PC-3 (cell line): ENCODE measurements around the gene CCDC116. TPM values are rescaled to one million over a fixed set of nuclear protein-coding genes. Genes with fewer than 3 reads are reported as not detected.

Experiments used
- ATAC-seq: fragments of 200-7000 bp; cut with Tn5 transposase; 2 replicates; pipeline ENCODE4 v1.9.1; 2020; ENCODE audit warnings: mild to moderate bottlenecking, moderate library complexity
- BruUV-seq: library from RNA; stranded (reverse); fragments of 400-500 nt; replicated peaks from 2 replicates; lab custom pipeline; 2021; lab: Mats Ljungman, UMichigan
- CTCF ChIA-PET: fragments of 300-600 bp; sonication (Branson Sonifier 250); formaldehyde crosslinking; loops from one replicate; lab custom pipeline; 2022; ENCODE audit warnings: antibody characterized with exemption; lab: Charles Lee
- POLR2A ChIA-PET: fragments of 300-600 bp; sonication (Branson Sonifier 250); formaldehyde crosslinking; loops from one replicate; lab custom pipeline; 2022; ENCODE audit warnings: antibody characterized with exemption; ENCODE audit not compliant: unreplicated experiment; lab: Charles Lee
- DNase-seq: peaks from one replicate; pipeline ENCODE4 v3.0.0-alpha.2; 2015
- H2AFZ ChIP-seq: fragments of 300-600 bp; sonication (generic); 2 replicates; pipeline ENCODE4 v1.6.0; 2016; ENCODE audit warnings: antibody characterized with exemption, low read length
- H3F3A ChIP-seq: fragments of 300-600 bp; sonication (generic); one replicate; pipeline ENCODE4 v1.6.0; 2017; ENCODE audit warnings: antibody characterized with exemption, low read length, control low read depth, mild to moderate bottlenecking; ENCODE audit not compliant: unreplicated experiment
- H3K27ac ChIP-seq: fragments of 300-600 bp; sonication (generic); 2 replicates; pipeline ENCODE4 v1.5.1; 2016; ENCODE audit warnings: mild to moderate bottlenecking, low read length
- H3K27me3 ChIP-seq: fragments of 300-600 bp; sonication (generic); 2 replicates; pipeline ENCODE4 v1.6.1; 2016; ENCODE audit warnings: low read length, mixed read lengths
- H3K36me3 ChIP-seq: fragments of 300-600 bp; sonication (generic); 2 replicates; pipeline ENCODE4 v1.6.1; 2016; ENCODE audit warnings: low read depth, mixed run types, low read length, mixed read lengths
- H3K4me1 ChIP-seq: fragments of 300-600 bp; sonication (generic); 2 replicates; pipeline ENCODE4 v1.5.1; 2016; ENCODE audit warnings: low read length; ENCODE audit not compliant: insufficient read depth
- H3K4me2 ChIP-seq: fragments of 300-600 bp; sonication (generic); 2 replicates; pipeline ENCODE4 v1.6.0; 2016; ENCODE audit warnings: low read length
- H3K4me3 ChIP-seq: fragments of 300-600 bp; sonication (generic); 2 replicates; pipeline ENCODE4 v1.5.1; 2016; ENCODE audit warnings: mild to moderate bottlenecking, low read length, mixed read lengths
- H3K79me2 ChIP-seq: fragments of 300-600 bp; sonication (generic); 2 replicates; pipeline ENCODE4 v1.6.1; 2017; ENCODE audit warnings: low read length, mixed read lengths
- H3K9ac ChIP-seq: fragments of 300-600 bp; sonication (generic); 2 replicates; pipeline ENCODE4 v1.6.0; 2016; ENCODE audit warnings: mild to moderate bottlenecking, low read length
- H3K9me2 ChIP-seq: fragments of 300-600 bp; sonication (generic); replicated peaks from 2 replicates; pipeline ENCODE4 v1.6.1; 2016; ENCODE audit warnings: mixed run types, low read length, mixed read lengths
- H3K9me3 ChIP-seq: fragments of 300-600 bp; sonication (generic); 2 replicates; pipeline ENCODE4 v1.6.1; 2016; ENCODE audit warnings: low read length, mixed read lengths
- H4K20me1 ChIP-seq: fragments of 300-600 bp; sonication (generic); 2 replicates; pipeline ENCODE4 v1.6.1; 2016; ENCODE audit warnings: low read length, mixed read lengths
- CTCF ChIP-seq: fragments of 300-600 bp; sonication (generic); conservative IDR thresholded peaks from 2 replicates; pipeline ENCODE4 v1.5.1; 2017; ENCODE audit warnings: antibody characterized with exemption, low read depth, mild to moderate bottlenecking, low read length
- EZH2 ChIP-seq: fragments of 300-600 bp; sonication (generic); IDR thresholded peaks from one replicate; pipeline ENCODE4 v1.6.1; 2017; ENCODE audit warnings: antibody characterized with exemption, mild to moderate bottlenecking, low read length; ENCODE audit not compliant: unreplicated experiment
- EZH2phosphoT487 ChIP-seq: fragments of 300-600 bp; sonication (generic); IDR thresholded peaks from 2 replicates; pipeline ENCODE4 v1.6.1; 2018; ENCODE audit warnings: mild to moderate bottlenecking, antibody characterized with exemption, low read length, borderline replicate concordance
- intact Hi-C: fragments of 100-400 bp; cut with micrococcal nuclease; formaldehyde crosslinking; loops from 2 replicates; pipeline ENCODE4 v1.9.0; 2023
- total RNA-seq: library from RNA; depleted of rRNA; stranded (reverse); fragments of >200 nt; gene quantifications from 2 replicates; pipeline ENCODE4 v1.2.3, GENCODE V29; 2014

The CCDC116 gene
- total RNA-seq, 1 experiment from 2014 or later, result not detected

DNA sequence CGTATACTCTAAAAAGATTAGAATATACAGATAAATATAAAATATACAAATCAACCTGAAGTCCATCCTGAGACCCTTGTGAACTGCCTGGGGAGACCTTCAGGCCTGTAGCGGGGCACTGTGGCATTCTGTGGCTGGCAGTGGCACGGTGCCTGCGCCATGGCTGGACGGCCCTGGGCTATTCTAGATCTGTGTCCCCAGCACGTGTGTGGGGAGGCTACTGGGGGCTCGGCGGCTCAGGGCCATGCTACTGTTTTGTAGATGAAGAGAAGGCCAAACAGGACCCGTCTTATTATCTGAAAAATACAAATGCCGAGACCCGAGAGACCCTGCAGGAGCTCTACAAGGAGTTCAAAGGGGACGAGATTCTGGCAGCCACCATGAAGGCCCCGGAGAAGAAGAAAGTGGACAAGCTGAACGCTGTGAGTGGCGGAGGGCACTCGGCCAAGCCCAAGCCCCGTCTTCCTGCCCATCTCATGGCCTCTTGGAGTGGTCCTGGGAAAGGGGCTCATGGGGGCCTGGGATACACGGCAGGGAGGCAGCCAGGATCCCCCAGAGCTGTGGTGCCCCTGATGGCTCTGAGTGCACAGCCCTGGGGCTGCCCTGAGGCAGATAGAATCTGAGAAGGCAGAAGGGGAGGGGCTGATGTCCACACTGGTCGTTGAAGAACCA, 52.1 kb downstream of the CCDC116 start:
- Histone ChIP-seq H3K9ac (no peak overlapping the region), H3K4me3 (no peak overlapping the region), H3K4me1 (no peaks in the 10 kb centered on the region), H3F3A (no peaks in the 10 kb centered on the region), H3K9me2 (no peaks in the 10 kb centered on the region), H2AFZ (no peak overlapping the region), H3K27ac (no peak overlapping the region), H3K9me3 (no peaks in the 10 kb centered on the region), H3K4me2 (no peak overlapping the region), H3K36me3 (no peaks in the 10 kb centered on the region), H3K27me3 (no peaks in the 10 kb centered on the region), H3K79me2 (no peaks in the 10 kb centered on the region), H4K20me1 (no peaks in the 10 kb centered on the region)
- intact Hi-C loops, result no loop called here
- ChIA-PET POLR2A (no interaction called here), CTCF (no interaction called here)
- no TSS peak for BruUV-seq
- no peak for TF ChIP-seq EZH2
- no peak for TF ChIP-seq CTCF
- TF ChIP-seq EZH2phosphoT487, result no peak
- DNase-seq (no peak), ATAC-seq (no peak)

DNA sequence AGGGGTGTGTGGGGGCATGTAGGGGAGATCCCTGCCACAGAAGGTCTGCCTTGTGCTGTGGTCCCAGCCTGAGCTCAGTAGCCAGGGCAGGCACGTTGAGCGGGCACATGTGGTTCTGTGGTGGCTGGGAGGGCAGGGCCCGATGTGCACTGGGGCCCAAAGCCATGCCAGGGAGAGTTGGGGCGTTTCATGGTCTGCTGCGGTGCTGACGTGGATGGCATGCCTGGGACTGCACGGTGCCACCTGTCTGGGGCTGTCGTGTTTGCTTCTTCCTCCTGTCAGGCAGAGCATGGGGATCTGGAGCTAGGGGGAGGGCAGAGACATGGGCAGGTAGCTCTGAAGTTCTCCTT, 52.6 kb downstream of the CCDC116 start:
- POLR2A ChIA-PET, result no interaction called here
- H3K9me3 ChIP-seq, result no peaks in the 10 kb centered on the region
- intact Hi-C loops, result no loop called here
- H3K36me3 ChIP-seq, result no peaks in the 10 kb centered on the region
- CTCF ChIA-PET, result no interaction called here
- no peaks in the 10 kb centered on the region for H4K20me1 ChIP-seq
- no peak overlapping the region for H3K4me2 ChIP-seq
- no peak for TF ChIP-seq CTCF
- no peak for TF ChIP-seq EZH2
- H3F3A ChIP-seq, result no peaks in the 10 kb centered on the region
- H3K4me1 ChIP-seq, result no peaks in the 10 kb centered on the region
- H3K27me3 ChIP-seq, result no peaks in the 10 kb centered on the region
- no peak overlapping the region for H3K27ac ChIP-seq
- H2AFZ ChIP-seq, result no peak overlapping the region
- no TSS peak for BruUV-seq
- no peaks in the 10 kb centered on the region for H3K79me2 ChIP-seq
- no peak overlapping the region for H3K4me3 ChIP-seq
- DNase-seq, result no peak
- ATAC-seq, result no peak
- no peak overlapping the region for H3K9ac ChIP-seq
- no peaks in the 10 kb centered on the region for H3K9me2 ChIP-seq

DNA sequence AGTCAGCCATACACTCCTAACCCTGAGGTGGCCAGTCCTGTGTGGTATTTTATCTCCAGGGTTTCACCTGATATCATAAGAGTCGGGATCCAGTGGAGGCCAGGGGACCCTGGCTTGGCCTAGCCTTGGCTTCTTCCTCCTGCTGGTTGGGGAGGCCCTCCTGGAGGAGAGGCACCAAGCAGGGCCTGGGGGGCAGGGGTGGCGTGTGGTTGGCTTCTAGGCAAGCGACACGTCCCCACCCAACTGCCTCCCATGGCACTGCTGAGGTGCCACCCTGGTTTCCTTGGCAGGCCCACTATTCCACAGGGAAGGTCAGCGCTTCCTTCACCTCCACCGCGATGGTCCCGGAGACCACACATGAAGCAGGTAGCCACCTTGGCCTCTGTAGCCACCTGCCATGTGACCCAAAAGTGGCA, 53.6 kb downstream of the CCDC116 start:
- H3K9me3 ChIP-seq, result no peaks in the 10 kb centered on the region
- TF ChIP-seq CTCF (no peak), EZH2phosphoT487 (no peak), EZH2 (no peak)
- H3K27ac ChIP-seq, result no peak overlapping the region
- H4K20me1 ChIP-seq, result no peaks in the 10 kb centered on the region
- H3K4me3 ChIP-seq, result no peak overlapping the region
- H2AFZ ChIP-seq, result no peak overlapping the region
- H3K9ac ChIP-seq, result no peak overlapping the region
- no peaks in the 10 kb centered on the region for H3F3A ChIP-seq
- H3K9me2 ChIP-seq, result no peaks in the 10 kb centered on the region
- H3K36me3 ChIP-seq, result no peaks in the 10 kb centered on the region
- H3K79me2 ChIP-seq, result no peaks in the 10 kb centered on the region
- H3K27me3 ChIP-seq, result no peaks in the 10 kb centered on the region
- POLR2A ChIA-PET, result no interaction called here
- no peak for ATAC-seq
- intact Hi-C loops, result no loop called here
- H3K4me2 ChIP-seq, result no peak overlapping the region
- no TSS peak for BruUV-seq
- CTCF ChIA-PET, result no interaction called here
- DNase-seq, result no peak
- no peaks in the 10 kb centered on the region for H3K4me1 ChIP-seq
